ENCODE results near the gene ABHD8. TPM values are rescaled to one million over a fixed set of nuclear protein-coding genes. Genes with fewer than 3 reads are reported as not detected.

Gene ABHD8
- total RNA-seq, 1 donor from 2014 or later, result 17.1 TPM

GRCh38 chr19:17268754-17269153 is 34.5 kb downstream of the ABHD8 start:
- no peaks in the 10 kb centered on the region for H3K9me3 ChIP-seq
- no peaks in the 10 kb centered on the region for H3K27me3 ChIP-seq
- H3K27ac ChIP-seq, result no peak overlapping the region
- DNase-seq (no peak), ATAC-seq (no peak)
- H3K36me3 ChIP-seq, result peaks cover 46% of the 10 kb centered on the region
- peaks cover 6% of the 10 kb centered on the region for H3K4me1 ChIP-seq
- no peak overlapping the region for H3K4me3 ChIP-seq
- TF ChIP-seq CTCF (IDR thresholded peaks at IDR 0.05), result no peak
- intact Hi-C loops (cut with DNase I), result no loop called here

- H3K36me3 ChIP-seq, result peaks cover 35% of the 10 kb centered on the region
- TF ChIP-seq CTCF (IDR thresholded peaks at IDR 0.05), result no peak
- ATAC-seq, result peak; percentile 97
- no peaks in the 10 kb centered on the region for H3K27me3 ChIP-seq
- DNase-seq, result peak; percentile 94
- no peaks in the 10 kb centered on the region for H3K9me3 ChIP-seq
- H3K4me1 ChIP-seq, result peaks cover 6% of the 10 kb centered on the region
- H3K27ac ChIP-seq, result peak within 1 kb of the TSS; percentile 78
- H3K4me3 ChIP-seq, result peak within 1 kb of the TSS; percentile 70
- intact Hi-C loops (cut with DNase I), result no loop called here
These were observed 36.0 kb downstream of the ABHD8 start, which contains the start of gene BABAM1 for GRCh38 chr19:17266975-17267788. Gene BABAM1, plus strand, starts transcription at chr19:17267443. Its CDS starts 1,364 bp downstream, at chr19:17268807.

GRCh38 chr19:17266589-17266974 is 36.6 kb downstream of the ABHD8 start:
- DNase-seq (no peak), ATAC-seq (no peak)
- Histone ChIP-seq H3K9me3 (no peaks in the 10 kb centered on the region), H3K36me3 (peaks cover 30% of the 10 kb centered on the region), H3K27me3 (no peaks in the 10 kb centered on the region), H3K4me3 (peak overlapping the region; percentile 23), H3K27ac (no peak overlapping the region), H3K4me1 (peaks cover 6% of the 10 kb centered on the region)
- intact Hi-C loops (cut with DNase I), result no loop called here
- TF ChIP-seq CTCF (IDR thresholded peaks at IDR 0.05), result no peak

GRCh38 chr19:17266026-17266425 is 37.2 kb downstream of the ABHD8 start:
- Histone ChIP-seq H3K4me3 (no peak overlapping the region), H3K9me3 (no peaks in the 10 kb centered on the region), H3K27ac (no peak overlapping the region), H3K36me3 (peaks cover 24% of the 10 kb centered on the region), H3K27me3 (no peaks in the 10 kb centered on the region), H3K4me1 (peaks cover 6% of the 10 kb centered on the region)
- ATAC-seq, result no peak
- DNase-seq, result no peak
- intact Hi-C loops (cut with DNase I), result no loop called here
- TF ChIP-seq CTCF (IDR thresholded peaks at IDR 0.05), result no peak

GRCh38 chr19:17264641-17264979 is 38.6 kb downstream of the ABHD8 start, which contains the start of gene USHBP1:
Gene USHBP1, minus strand, starts transcription at chr19:17264745. Its CDS starts 446 bp downstream, at chr19:17264299.
- DNase-seq (no peak), ATAC-seq (no peak)
- no peaks in the 10 kb centered on the region for H3K27me3 ChIP-seq
- intact Hi-C loops (cut with DNase I), result no loop called here
- H3K4me1 ChIP-seq, result peaks cover 6% of the 10 kb centered on the region
- peak within 1 kb of the TSS; percentile 52 for H3K4me3 ChIP-seq
- H3K9me3 ChIP-seq, result no peaks in the 10 kb centered on the region
- H3K27ac ChIP-seq, result peak within 1 kb of the TSS; percentile 78
- TF ChIP-seq CTCF (IDR thresholded peaks at IDR 0.05), result no peak
- peaks cover 10% of the 10 kb centered on the region for H3K36me3 ChIP-seq
